Heart left ventricle (tissue), 16 donors: ENCODE results near the gene SMYD4. TPM values are rescaled to one million over a fixed set of nuclear protein-coding genes. Genes with fewer than 3 reads are reported as not detected.
A peak's percentile ranks its signal among the peaks of the same experiment; 100 is the strongest.

ENCODE experiments used
- ATAC-seq, 4 donors: fragments of 200-7000 bp; cut with Tn5 transposase; one replicate each; pipeline ENCODE4 v1.9.1; 2020 to 2022; ENCODE audit warnings: moderate library complexity in 4 of 4, mild to moderate bottlenecking in 3 of 4, moderate number of reproducible peaks in 1 of 4
- DNase-seq, 5 donors: peaks; one replicate each; pipeline ENCODE4 v3.0.0-alpha.2; 2020
- H3K27ac ChIP-seq, 12 donors: fragments of 200-600 bp; sonication (generic) in 4 of 12; one replicate each; pipeline versions ENCODE4 v1.5.0 to v1.8.0; 2016 to 2022; ENCODE audit warnings: mild to moderate bottlenecking in 2 of 12
- H3K27me3 ChIP-seq, 9 donors: fragments of 200-600 bp; sonication (generic) in 2 of 9; one replicate each; pipeline versions ENCODE4 v1.5.1 to v1.8.0; 2016 to 2022; ENCODE audit warnings: mild to moderate bottlenecking in 3 of 9
- H3K36me3 ChIP-seq, 9 donors: fragments of 200-600 bp; sonication (generic) in 2 of 9; one replicate each; pipeline versions ENCODE4 v1.5.0 to v1.8.0; 2018 to 2022; ENCODE audit warnings: mild to moderate bottlenecking in 2 of 9
- H3K4me1 ChIP-seq, 12 donors: fragments of 200-600 bp; sonication (generic) in 4 of 12; one replicate each; pipeline versions ENCODE4 v1.5.0 to v1.8.0; 2016 to 2022; ENCODE audit warnings: mild to moderate bottlenecking in 3 of 12
- H3K4me3 ChIP-seq, 12 donors: fragments of 200-600 bp; sonication (generic) in 4 of 12; one replicate each; pipeline versions ENCODE4 v1.5.0 to v1.8.0; 2017 to 2022; ENCODE audit warnings: mild to moderate bottlenecking in 9 of 12, moderate library complexity in 4 of 12
- H3K9me3 ChIP-seq, 12 donors: fragments of 200-600 bp; sonication (generic) in 4 of 12; one replicate each; pipeline versions ENCODE4 v1.5.0 to v1.8.0; 2016 to 2022; ENCODE audit warnings: mild to moderate bottlenecking in 1 of 12
- POLR2A ChIP-seq, 2 donors: fragments of 450-650 bp; IDR thresholded peaks; one replicate each; pipeline ENCODE4 v1.6.1; 2017; ENCODE audit warnings: antibody characterized with exemption in 2 of 2, mild to moderate bottlenecking in 2 of 2, moderate library complexity in 2 of 2
- WGBS, 4 donors: extraction: QIAGEN DNeasy Blood & Tissue Kit in 2 of 4; methylation state at CpG; one replicate each; pipeline versions ENCODE4 v1.1.5 to v1.1.7; 2013 to 2018; 5-methylcytosine and 5-hydroxymethylcytosine counted together
- intact Hi-C, 10 donors: fragments of 100-400 bp; cut with DNase I; formaldehyde crosslinking; loops; one replicate each; pipeline versions ENCODE4 v1.11.1 to v1.14.2; 2022
- polyA plus RNA-seq, 2 donors: library from polyadenylated mRNA; stranded (reverse); fragments of 200-250 nt; gene quantifications; one replicate each; pipeline ENCODE4 v1.2.3, GENCODE V29; 2013
- total RNA-seq, 9 donors: library from RNA; depleted of rRNA in 2 of 9; stranded (reverse); fragments of >200 nt in 2 of 9; fragmentation: NEBNext Ultra II Directional in 3 of 9; extraction: Animal tissue kit (Norgen Biotek cat#: 25700) in 3 of 9; gene quantifications; one replicate each; pipeline versions ENCODE4 v1.1.0 to v1.2.4, GENCODE V29; 2016 to 2023
- TF ChIP-seq, protein P1 (sequence below), 12 donors: fragments of 200-600 bp; sonication (generic) in 4 of 12; IDR thresholded peaks; one replicate each; pipeline versions ENCODE4 v1.5.0 to v1.8.0; 2018 to 2022; ENCODE audit warnings: antibody characterized with exemption in 12 of 12, mild to moderate bottlenecking in 5 of 12
- donor health status: ischemic (EF 13 %, LVEDD 7.1; RV severe dilation, severe dysfunction).
- donor health status: healthy with polysubstance abuse.
- donor health status: DM: no; HTN: yes; CAD: no.
- donor health status: DM: no; HTN: no; CAD: no.
- donor health status: ischemic (EF 25% LVEDD 6.9; RV normal size, moderate dysfunction).
- donor health status: ischemic (EF 25% LVEDD 5.7; RV mildly dilated, moderate dysfunction).
- donor health status: healthy.
- donor health status: DM: yes; HTN: yes; CAD: no.
- donor health status: ischemic (EF 35%, LVEDD 5.7; RV mildly dilated, moderate dysfunction).
- donor health status: nonischemic (EF 11% LVEDD 7.7; RV severe dilation, severe dysfunction).
- donor health status: DM: yes; HTN: yes; CAD: no.
- donor health status: PGD.
- donor health status: ischemic (EF 29% LVEDD 5.4; RV normal size, mild dysfunction).
- donor health status: nonischemic (EF 23%, LVEDD 6.1; RV moderate dilation, normal function).

Gene SMYD4
- total and polyA plus RNA-seq, 11 donors, result 5.2 to 15.9 (median 7.9) TPM

GRCh38 chr17:1834380-1835149, 4.9 kb upstream of the SMYD4 start:
- DNase-seq (no peak), ATAC-seq (no peak)
- Histone ChIP-seq H3K4me3 (no peak overlapping the region), H3K27ac (no peak overlapping the region), H3K4me1 (peaks cover 0 to 34% (median 8%) of the 10 kb centered on the region in 12 donors), H3K27me3 (no peaks in the 10 kb centered on the region), H3K9me3 (no peaks in the 10 kb centered on the region), H3K36me3 (peaks cover 0 to 46% (median 10%) of the 10 kb centered on the region in 9 donors)
- intact Hi-C loops, result no loop called here
- whole genome bisulfite sequencing, 4 donors, result 87 to 90% (median 89%) methylated on average over 12 of the region's 12 CpGs
- TF ChIP-seq, protein P1, sequence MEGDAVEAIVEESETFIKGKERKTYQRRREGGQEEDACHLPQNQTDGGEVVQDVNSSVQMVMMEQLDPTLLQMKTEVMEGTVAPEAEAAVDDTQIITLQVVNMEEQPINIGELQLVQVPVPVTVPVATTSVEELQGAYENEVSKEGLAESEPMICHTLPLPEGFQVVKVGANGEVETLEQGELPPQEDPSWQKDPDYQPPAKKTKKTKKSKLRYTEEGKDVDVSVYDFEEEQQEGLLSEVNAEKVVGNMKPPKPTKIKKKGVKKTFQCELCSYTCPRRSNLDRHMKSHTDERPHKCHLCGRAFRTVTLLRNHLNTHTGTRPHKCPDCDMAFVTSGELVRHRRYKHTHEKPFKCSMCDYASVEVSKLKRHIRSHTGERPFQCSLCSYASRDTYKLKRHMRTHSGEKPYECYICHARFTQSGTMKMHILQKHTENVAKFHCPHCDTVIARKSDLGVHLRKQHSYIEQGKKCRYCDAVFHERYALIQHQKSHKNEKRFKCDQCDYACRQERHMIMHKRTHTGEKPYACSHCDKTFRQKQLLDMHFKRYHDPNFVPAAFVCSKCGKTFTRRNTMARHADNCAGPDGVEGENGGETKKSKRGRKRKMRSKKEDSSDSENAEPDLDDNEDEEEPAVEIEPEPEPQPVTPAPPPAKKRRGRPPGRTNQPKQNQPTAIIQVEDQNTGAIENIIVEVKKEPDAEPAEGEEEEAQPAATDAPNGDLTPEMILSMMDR (IDR thresholded peaks at IDR 0.05), result no peak
- no peak for TF ChIP-seq POLR2A (IDR thresholded peaks at IDR 0.05)

DNA sequence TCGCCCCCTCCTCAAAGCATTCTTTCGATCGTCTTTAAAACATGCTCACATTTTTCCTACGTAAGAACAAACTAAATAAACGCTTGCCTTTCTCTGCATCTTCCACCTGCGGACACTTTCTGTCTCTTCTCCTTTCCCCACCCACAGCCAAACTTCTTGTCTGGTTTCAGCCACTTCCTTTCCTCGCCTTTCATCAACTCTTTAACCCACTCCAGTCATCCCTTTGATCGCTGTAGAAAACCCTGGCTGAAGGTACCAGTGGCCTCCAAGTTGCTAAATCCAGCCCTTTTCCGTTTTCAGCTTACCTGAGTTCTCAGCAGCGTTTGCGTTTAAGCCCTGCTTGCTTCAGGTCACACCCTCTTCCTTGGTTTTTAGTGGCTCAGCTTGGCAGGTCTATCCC, 586 bp upstream of the SMYD4 start:
- Histone ChIP-seq H3K4me3 (peak overlapping the region; percentile 46 to 97 (median 82)), H3K27me3 (no peaks in the 10 kb centered on the region), H3K36me3 (peaks cover 0 to 45% (median 31%) of the 10 kb centered on the region in 9 donors), H3K27ac (peak overlapping the region in 11 of 12 donors; percentile 70 to 91 (median 87)), H3K9me3 (no peaks in the 10 kb centered on the region), H3K4me1 (peaks cover 0 to 46% (median 14%) of the 10 kb centered on the region in 12 donors)
- TF ChIP-seq POLR2A (IDR thresholded peaks at IDR 0.05), result no peak
- TF ChIP-seq, protein P1 (IDR thresholded peaks at IDR 0.05), result no peak
- no peak for DNase-seq
- 1 to 3% (median 1%) methylated on average over 11 of the region's 11 CpGs for WGBS, 4 donors
- ATAC-seq, result no peak
- intact Hi-C loops, result no loop called here

GRCh38 chr17:1829216-1829591, 498 bp downstream of the SMYD4 start:
- intact Hi-C loops, result no loop called here
- TF ChIP-seq, protein P1 (IDR thresholded peaks at IDR 0.05), result no peak
- no peak for TF ChIP-seq POLR2A (IDR thresholded peaks at IDR 0.05)
- H3K9me3 ChIP-seq, result no peaks in the 10 kb centered on the region
- 0 to 2% (median 1%) methylated on average over 13 of the region's 13 CpGs for WGBS, 4 donors
- H3K27me3 ChIP-seq, result no peaks in the 10 kb centered on the region
- ATAC-seq (peak in 2 of 4 donors; percentile 19 to 47), DNase-seq (peak in 1 of 5 donors; percentile 22)
- H3K36me3 ChIP-seq, result peaks cover 0 to 47% (median 36%) of the 10 kb centered on the region in 9 donors
- peak overlapping the region; percentile 46 to 97 (median 82) for H3K4me3 ChIP-seq
- H3K4me1 ChIP-seq, result peaks cover 0 to 41% (median 14%) of the 10 kb centered on the region in 12 donors
- H3K27ac ChIP-seq, result peak overlapping the region in 11 of 12 donors; percentile 75 to 91 (median 87)

DNA sequence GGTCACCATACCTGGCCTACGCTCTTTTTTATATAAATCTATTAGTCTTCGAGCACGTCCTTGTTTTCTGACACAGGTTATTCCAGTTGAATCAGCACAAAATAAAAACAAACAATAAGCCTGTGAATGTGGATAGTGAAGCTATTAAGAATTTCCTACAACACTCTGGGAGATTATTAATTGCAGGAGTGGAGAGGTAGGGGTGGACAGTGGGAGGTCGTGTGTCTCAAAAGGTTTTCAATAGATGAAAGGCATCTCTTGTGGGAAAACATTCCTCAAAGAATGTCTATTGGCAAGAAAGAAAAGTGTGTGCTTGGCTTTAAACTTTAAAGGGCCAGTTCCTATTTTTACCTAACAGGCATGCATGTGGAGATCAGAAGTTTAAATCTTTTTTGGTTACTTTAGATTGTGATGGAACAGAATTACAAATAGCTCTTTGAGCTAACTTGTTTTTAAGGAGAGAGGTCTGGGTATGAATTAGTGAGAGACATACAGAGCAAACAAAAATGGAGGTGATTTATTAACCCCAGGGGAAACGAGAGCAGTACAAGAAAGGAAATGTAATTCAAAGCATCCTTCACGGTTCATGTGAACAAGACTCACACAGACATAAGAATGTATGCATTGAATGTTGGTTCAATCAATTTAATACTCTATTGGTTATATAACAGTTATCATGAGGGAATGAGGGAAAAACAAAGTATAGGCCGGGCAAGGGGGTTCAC, 9.0 kb downstream of the SMYD4 start:
- Histone ChIP-seq H3K36me3 (peaks cover 0 to 52% (median 35%) of the 10 kb centered on the region in 9 donors), H3K27me3 (no peaks in the 10 kb centered on the region), H3K4me1 (peaks cover 0 to 9% (median 0%) of the 10 kb centered on the region in 12 donors), H3K9me3 (no peaks in the 10 kb centered on the region), H3K4me3 (no peak overlapping the region), H3K27ac (peak overlapping the region in 1 of 12 donors; percentile 6)
- WGBS, 4 donors, result 80 to 86% (median 82%) methylated on average over 7 of the region's 7 CpGs
- ATAC-seq (no peak), DNase-seq (no peak)
- intact Hi-C loops, result no loop called here
- TF ChIP-seq, protein P1 (IDR thresholded peaks at IDR 0.05), result no peak
- TF ChIP-seq POLR2A (IDR thresholded peaks at IDR 0.05), result no peak
